H9 (cell line): Measurements from ENCODE around the gene TENM3. TPM values are rescaled to one million over a fixed set of nuclear protein-coding genes. Genes with fewer than 3 reads are reported as not detected.

Experiments used
- DNase-seq: peaks from one replicate; pipeline ENCODE4 v3.0.0-alpha.2; 2017
- H2AFZ ChIP-seq: one replicate; pipeline ENCODE4 v1.6.1; 2013; ENCODE audit warnings: mild to moderate bottlenecking, low read length, control low read depth, moderate library complexity
- H2AK5ac ChIP-seq: 2 replicates; pipeline ENCODE4 v1.6.1; 2013; ENCODE audit warnings: low read length, control low read depth, mixed read lengths; ENCODE audit not compliant: insufficient read length
- H2BK120ac ChIP-seq: one replicate; pipeline ENCODE4 v1.6.1; 2013; ENCODE audit warnings: low read depth, mild to moderate bottlenecking, low read length, control low read depth, inconsistent platforms; ENCODE audit not compliant: poor library complexity, severe bottlenecking
- H2BK12ac ChIP-seq: 2 replicates; pipeline ENCODE4 v1.6.1; 2013; ENCODE audit warnings: low read length, control low read depth, mixed read lengths, low read depth; ENCODE audit not compliant: insufficient read length
- H2BK15ac ChIP-seq: 2 replicates; pipeline ENCODE4 v1.6.1; 2013; ENCODE audit warnings: low read depth, low read length, control low read depth
- H2BK20ac ChIP-seq: one replicate; pipeline ENCODE4 v1.6.1; 2013; ENCODE audit warnings: low read depth, mild to moderate bottlenecking, low read length, control low read depth, inconsistent platforms; ENCODE audit not compliant: poor library complexity, severe bottlenecking
- H2BK5ac ChIP-seq: 2 replicates; pipeline ENCODE4 v1.6.1; 2013; ENCODE audit warnings: low read length, control low read depth, mixed read lengths; ENCODE audit not compliant: insufficient read length
- H3K14ac ChIP-seq: 2 replicates; pipeline ENCODE4 v1.6.1; 2013; ENCODE audit warnings: low read length, control low read depth; ENCODE audit not compliant: insufficient read depth
- H3K18ac ChIP-seq: 2 replicates; pipeline ENCODE4 v1.6.1; 2013; ENCODE audit warnings: low read depth, mild to moderate bottlenecking, mixed read lengths, low read length, control low read depth; ENCODE audit not compliant: insufficient read length
- H3K23ac ChIP-seq: 2 replicates; pipeline ENCODE4 v1.6.1; 2013; ENCODE audit warnings: low read length, control low read depth, mixed read lengths, low read depth; ENCODE audit not compliant: insufficient read length
- H3K23me2 ChIP-seq: 2 replicates; pipeline ENCODE4 v1.6.1; 2013; ENCODE audit warnings: low read depth, mild to moderate bottlenecking, mixed read lengths, low read length, control low read depth; ENCODE audit not compliant: insufficient read length, poor library complexity, severe bottlenecking
- H3K27ac ChIP-seq: 2 replicates; pipeline ENCODE4 v1.5.1; 2013; ENCODE audit warnings: low read length, control low read depth, mixed read lengths, low read depth; ENCODE audit not compliant: insufficient read length
- H3K27me3 ChIP-seq: 2 replicates; pipeline ENCODE4 v1.6.1; 2013; ENCODE audit warnings: low read length, control low read depth, inconsistent platforms; ENCODE audit not compliant: insufficient read depth
- H3K4ac ChIP-seq: 2 replicates; pipeline ENCODE4 v1.6.1; 2013; ENCODE audit warnings: low read depth, mild to moderate bottlenecking, control low read depth, inconsistent platforms, low read length, moderate library complexity
- H3K4me1 ChIP-seq: 2 replicates; pipeline ENCODE4 v1.6.1; 2013; ENCODE audit warnings: low read length, control low read depth, inconsistent platforms; ENCODE audit not compliant: insufficient read depth
- H3K4me2 ChIP-seq: 2 replicates; pipeline ENCODE4 v1.6.1; 2013; ENCODE audit warnings: low read length, control low read depth, mixed read lengths; ENCODE audit not compliant: insufficient read length, insufficient read depth
- H3K56ac ChIP-seq: 2 replicates; pipeline ENCODE4 v1.6.1; 2013; ENCODE audit warnings: low read depth, mild to moderate bottlenecking, mixed read lengths, low read length, control low read depth; ENCODE audit not compliant: insufficient read length
- H3K79me1 ChIP-seq: 2 replicates; pipeline ENCODE4 v1.6.1; 2013; ENCODE audit warnings: low read depth, mild to moderate bottlenecking, moderate library complexity, low read length, control low read depth, inconsistent platforms; ENCODE audit not compliant: insufficient read depth, poor library complexity, severe bottlenecking
- H3K79me2 ChIP-seq: 2 replicates; pipeline ENCODE4 v1.6.1; 2013; ENCODE audit warnings: low read length, control low read depth, inconsistent platforms; ENCODE audit not compliant: insufficient read depth
- H3K9ac ChIP-seq: 2 replicates; pipeline ENCODE4 v1.6.1; 2013; ENCODE audit warnings: low read length, control low read depth, mixed read lengths; ENCODE audit not compliant: insufficient read length; ENCODE audit errors: extremely low read depth
- H3K9me3 ChIP-seq: one replicate; pipeline ENCODE4 v1.6.1; 2013; ENCODE audit warnings: low read depth, low read length, inconsistent platforms; ENCODE audit not compliant: control insufficient read depth
- H3T11ph ChIP-seq: one replicate; pipeline ENCODE4 v1.6.1; 2013; ENCODE audit warnings: mild to moderate bottlenecking, low read length, control low read depth, inconsistent platforms
- H4K20me1 ChIP-seq: one replicate; pipeline ENCODE4 v1.6.1; 2013; ENCODE audit not compliant: control insufficient read depth, insufficient read length, insufficient read depth
- H4K5ac ChIP-seq: 2 replicates; pipeline ENCODE4 v1.6.1; 2013; ENCODE audit warnings: low read depth, mild to moderate bottlenecking, mixed read lengths, low read length, control low read depth; ENCODE audit not compliant: insufficient read length
- H4K8ac ChIP-seq: replicated peaks from 2 replicates; pipeline ENCODE4 v1.6.1; 2013; ENCODE audit warnings: low read length, control low read depth, mixed read lengths, low read depth; ENCODE audit not compliant: insufficient read length
- H4K91ac ChIP-seq: 2 replicates; pipeline ENCODE4 v1.6.1; 2013; ENCODE audit warnings: low read depth, mild to moderate bottlenecking, moderate library complexity, mixed read lengths, low read length, control low read depth; ENCODE audit not compliant: insufficient read length
- H3K27ac Mint-ChIP-seq, 3 experiments: 2 replicates in 2 of 3; 3 replicates in 1 of 3; pipeline ENCODE4 v1.8.0; 2020 to 2021; ENCODE audit warnings: mixed read lengths in 3 of 3, mild to moderate bottlenecking in 1 of 3, moderate library complexity in 1 of 3
- H3K27me3 Mint-ChIP-seq: 2 replicates; pipeline ENCODE4 v1.8.0; 2021; ENCODE audit warnings: low read depth, mild to moderate bottlenecking, moderate library complexity, mixed read lengths
- H3K36me3 Mint-ChIP-seq, 3 experiments: 2 replicates in 2 of 3; 3 replicates in 1 of 3; pipeline ENCODE4 v1.8.0; 2020 to 2021; ENCODE audit warnings: low read depth in 3 of 3, mixed read lengths in 3 of 3; ENCODE audit not compliant: insufficient read depth in 1 of 3
- H3K4me1 Mint-ChIP-seq, 2 experiments: 2 replicates each; pipeline ENCODE4 v1.8.0; 2020; ENCODE audit warnings: mixed read lengths in 2 of 2
- H3K4me3 Mint-ChIP-seq, 2 experiments: 2 replicates in 1 of 2; 3 replicates in 1 of 2; pipeline ENCODE4 v1.8.0; 2020 to 2021; ENCODE audit warnings: mild to moderate bottlenecking in 2 of 2, mixed read lengths in 2 of 2, moderate library complexity in 1 of 2
- H3K9me3 Mint-ChIP-seq, 2 experiments: 2 replicates in 1 of 2; 3 replicates in 1 of 2; pipeline ENCODE4 v1.8.0; 2020; ENCODE audit warnings: mild to moderate bottlenecking in 2 of 2, mixed read lengths in 2 of 2, moderate library complexity in 1 of 2
- WGBS: extraction: QIAGEN DNeasy Blood & Tissue Kit; methylation state at CpG from one replicate; pipeline ENCODE4 v1.1.7; 2013; ENCODE audit warnings: missing lambda C conversion rate, low lambda C conversion rate, mixed read lengths; ENCODE audit not compliant: insufficient read length; ENCODE audit errors: extremely low coverage; 5-methylcytosine and 5-hydroxymethylcytosine counted together
- total RNA-seq: library from RNA; stranded (reverse); gene quantifications from 2 replicates; pipeline ENCODE4 v1.2.1, GENCODE V29; 2021
- TF ChIP-seq, protein P1 (sequence below): fragments of 200-600 bp; sonication (generic); conservative IDR thresholded peaks from 3 replicates; pipeline ENCODE4 v1.8.0; 2021; ENCODE audit warnings: antibody characterized with exemption, mild to moderate bottlenecking

TENM3 gene
- total RNA-seq, 1 experiment from 2014 or later, result 49.6 TPM

- Histone ChIP-seq H4K8ac (no peak overlapping the region), H2AFZ (no peak overlapping the region), H3K4ac (no peak overlapping the region), H3K56ac (no peak overlapping the region), H2BK12ac (no peak overlapping the region), H2BK120ac (no peak overlapping the region), H3K4me1 (peaks cover 4% of the 10 kb centered on the region; the same call in 1 of the 2 replicates), H3K9ac (no peak overlapping the region), H3K27ac (no peak overlapping the region), H2BK5ac (no peak overlapping the region), H3K4me2 (no peak overlapping the region), H2BK15ac (no peak overlapping the region), H3K9me3 (no peaks in the 10 kb centered on the region), H3K23me2 (no peaks in the 10 kb centered on the region), H3T11ph (no peak overlapping the region), H3K79me1 (no peaks in the 10 kb centered on the region), H4K91ac (no peak overlapping the region), H2AK5ac (no peak overlapping the region), H3K18ac (no peak overlapping the region), H3K23ac (no peak overlapping the region), H3K27me3 (no peaks in the 10 kb centered on the region), H3K79me2 (no peaks in the 10 kb centered on the region), H4K20me1 (no peaks in the 10 kb centered on the region), H2BK20ac (no peak overlapping the region), H3K14ac (no peak overlapping the region), H4K5ac (no peak overlapping the region)
- H3K9me3 Mint-ChIP-seq, result no peaks in the 10 kb centered on the region
- no CpG with 5 or more reads among the region's 5 CpGs for WGBS
- TF ChIP-seq, protein P1, sequence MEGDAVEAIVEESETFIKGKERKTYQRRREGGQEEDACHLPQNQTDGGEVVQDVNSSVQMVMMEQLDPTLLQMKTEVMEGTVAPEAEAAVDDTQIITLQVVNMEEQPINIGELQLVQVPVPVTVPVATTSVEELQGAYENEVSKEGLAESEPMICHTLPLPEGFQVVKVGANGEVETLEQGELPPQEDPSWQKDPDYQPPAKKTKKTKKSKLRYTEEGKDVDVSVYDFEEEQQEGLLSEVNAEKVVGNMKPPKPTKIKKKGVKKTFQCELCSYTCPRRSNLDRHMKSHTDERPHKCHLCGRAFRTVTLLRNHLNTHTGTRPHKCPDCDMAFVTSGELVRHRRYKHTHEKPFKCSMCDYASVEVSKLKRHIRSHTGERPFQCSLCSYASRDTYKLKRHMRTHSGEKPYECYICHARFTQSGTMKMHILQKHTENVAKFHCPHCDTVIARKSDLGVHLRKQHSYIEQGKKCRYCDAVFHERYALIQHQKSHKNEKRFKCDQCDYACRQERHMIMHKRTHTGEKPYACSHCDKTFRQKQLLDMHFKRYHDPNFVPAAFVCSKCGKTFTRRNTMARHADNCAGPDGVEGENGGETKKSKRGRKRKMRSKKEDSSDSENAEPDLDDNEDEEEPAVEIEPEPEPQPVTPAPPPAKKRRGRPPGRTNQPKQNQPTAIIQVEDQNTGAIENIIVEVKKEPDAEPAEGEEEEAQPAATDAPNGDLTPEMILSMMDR, result no peak
- H3K27ac Mint-ChIP-seq, result no peak overlapping the region
- no peaks in the 10 kb centered on the region for H3K27me3 Mint-ChIP-seq
- no peak overlapping the region for H3K4me3 Mint-ChIP-seq
- DNase-seq, result no peak
- H3K36me3 Mint-ChIP-seq, result peaks cover 26 to 37% (median 30%) of the 10 kb centered on the region in 3 experiments
- peaks cover 19 to 20% of the 10 kb centered on the region in 2 experiments for H3K4me1 Mint-ChIP-seq
Measured at GRCh38 chr4:182754895-182755294, 511.7 kb downstream of the TENM3 start.
